Measurements from ENCODE around the gene STXBP1.
"Not testable (repeated sequence)": the region's sequence is repeated elsewhere in the genome, so short reads cannot be mapped to it uniquely, and the experiment has no call there.

Gene STXBP1

GRCh38 chr9:127614961-127615360 is 2.9 kb downstream of the STXBP1 start:
- DNase-seq (ENCODE audit: low read depth) = peak; percentile 10
- H3K4me3 ChIP-seq (ENCODE audit: control insufficient read depth, low read depth, low read length) = no peak overlapping the region
- TF ChIP-seq, protein P1, sequence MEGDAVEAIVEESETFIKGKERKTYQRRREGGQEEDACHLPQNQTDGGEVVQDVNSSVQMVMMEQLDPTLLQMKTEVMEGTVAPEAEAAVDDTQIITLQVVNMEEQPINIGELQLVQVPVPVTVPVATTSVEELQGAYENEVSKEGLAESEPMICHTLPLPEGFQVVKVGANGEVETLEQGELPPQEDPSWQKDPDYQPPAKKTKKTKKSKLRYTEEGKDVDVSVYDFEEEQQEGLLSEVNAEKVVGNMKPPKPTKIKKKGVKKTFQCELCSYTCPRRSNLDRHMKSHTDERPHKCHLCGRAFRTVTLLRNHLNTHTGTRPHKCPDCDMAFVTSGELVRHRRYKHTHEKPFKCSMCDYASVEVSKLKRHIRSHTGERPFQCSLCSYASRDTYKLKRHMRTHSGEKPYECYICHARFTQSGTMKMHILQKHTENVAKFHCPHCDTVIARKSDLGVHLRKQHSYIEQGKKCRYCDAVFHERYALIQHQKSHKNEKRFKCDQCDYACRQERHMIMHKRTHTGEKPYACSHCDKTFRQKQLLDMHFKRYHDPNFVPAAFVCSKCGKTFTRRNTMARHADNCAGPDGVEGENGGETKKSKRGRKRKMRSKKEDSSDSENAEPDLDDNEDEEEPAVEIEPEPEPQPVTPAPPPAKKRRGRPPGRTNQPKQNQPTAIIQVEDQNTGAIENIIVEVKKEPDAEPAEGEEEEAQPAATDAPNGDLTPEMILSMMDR (conservative IDR thresholded peaks at IDR 0.05; ENCODE audit: control insufficient read depth, insufficient read depth, low read depth, low read length) = no peak

- not testable (repeated sequence) for H3K4me3 ChIP-seq (ENCODE audit: control insufficient read depth, low read depth, low read length)
- peak; percentile 20 for DNase-seq (ENCODE audit: low read depth)
Measured at GRCh38 chr9:127621339-127621970, 9.4 kb downstream of the STXBP1 start.

GRCh38 chr9:127626752-127627493 is 14.8 kb downstream of the STXBP1 start:
- H3K4me3 ChIP-seq (ENCODE audit: control insufficient read depth, low read depth, low read length) = no peak overlapping the region
- no peak for DNase-seq (ENCODE audit: low read depth)
- TF ChIP-seq, protein P1 (conservative IDR thresholded peaks at IDR 0.05; ENCODE audit: control insufficient read depth, insufficient read depth, low read depth, low read length) = no peak

- H3K4me3 ChIP-seq (ENCODE audit: control insufficient read depth, low read depth, low read length) = no peak overlapping the region
- DNase-seq (ENCODE audit: low read depth) = no peak
- TF ChIP-seq, protein P1 (conservative IDR thresholded peaks at IDR 0.05; ENCODE audit: control insufficient read depth, insufficient read depth, low read depth, low read length) = no peak
Measured at GRCh38 chr9:127627494-127627855, 15.4 kb downstream of the STXBP1 start.

- TF ChIP-seq, protein P1 (conservative IDR thresholded peaks at IDR 0.05; ENCODE audit: control insufficient read depth, insufficient read depth, low read depth, low read length) = no peak
- no peak overlapping the region for H3K4me3 ChIP-seq (ENCODE audit: control insufficient read depth, low read depth, low read length)
Measured at GRCh38 chr9:127628758-127629467, 16.8 kb downstream of the STXBP1 start.

GRCh38 chr9:127629468-127630081 is 17.5 kb downstream of the STXBP1 start:
- H3K4me3 ChIP-seq (ENCODE audit: control insufficient read depth, low read depth, low read length) = no peak overlapping the region
- DNase-seq (ENCODE audit: low read depth) = peak; percentile 62
- TF ChIP-seq, protein P1 (conservative IDR thresholded peaks at IDR 0.05; ENCODE audit: control insufficient read depth, insufficient read depth, low read depth, low read length) = peak; percentile 32

More at GRCh38 chr9:127628758-127629467, 16.8 kb downstream of the STXBP1 start:
- DNase-seq (ENCODE audit: low read depth) = peak; percentile 13
